ENCODE results near the gene SECTM1.

SECTM1 gene

GRCh38 chr17:82314012-82314726 lies 19.4 kb downstream of the SECTM1 start:
- TF ChIP-seq YY1 (IDR thresholded peaks at IDR 0.05; ENCODE audit: low read depth) (no peak), MAX (IDR thresholded peaks at IDR 0.05) (no peak), ZBTB7A (IDR thresholded peaks at IDR 0.05; ENCODE audit: low read depth) (no peak), RAD21 (IDR thresholded peaks at IDR 0.05; ENCODE audit: low read depth) (no peak), REST (IDR thresholded peaks at IDR 0.05; ENCODE audit: low read depth) (no peak), EGR1 (IDR thresholded peaks at IDR 0.05) (no peak)

- TF ChIP-seq EP300 (IDR thresholded peaks at IDR 0.05; ENCODE audit: borderline replicate concordance), result no peak
- no peak for TF ChIP-seq TEAD4 (IDR thresholded peaks at IDR 0.05)
- TF ChIP-seq RAD21 (IDR thresholded peaks at IDR 0.05; ENCODE audit: low read depth), result no peak
- no peak for TF ChIP-seq EGR1 (IDR thresholded peaks at IDR 0.05)
- no peak for TF ChIP-seq ZBTB7A (IDR thresholded peaks at IDR 0.05; ENCODE audit: low read depth)
- no peak for TF ChIP-seq CEBPB (IDR thresholded peaks at IDR 0.05)
- TF ChIP-seq TAF1 (IDR thresholded peaks at IDR 0.05; ENCODE audit: low read depth), result no peak
- TF ChIP-seq REST (IDR thresholded peaks at IDR 0.05; ENCODE audit: low read depth), result no peak
- TF ChIP-seq TCF12 (IDR thresholded peaks at IDR 0.05; ENCODE audit: low read depth), result no peak
Observed at GRCh38 chr17:82313195-82314011, 20.2 kb downstream of the SECTM1 start.

- TF ChIP-seq CEBPB (IDR thresholded peaks at IDR 0.05), result no peak
- no peak for TF ChIP-seq REST (IDR thresholded peaks at IDR 0.05; ENCODE audit: low read depth)
- TF ChIP-seq NFIC (IDR thresholded peaks at IDR 0.05), result no peak
- TF ChIP-seq USF1 (IDR thresholded peaks at IDR 0.05), result no peak
- no peak for TF ChIP-seq MAX (IDR thresholded peaks at IDR 0.05)
- no peak for TF ChIP-seq EP300 (IDR thresholded peaks at IDR 0.05; ENCODE audit: borderline replicate concordance)
- TF ChIP-seq FOXM1 (IDR thresholded peaks at IDR 0.05; ENCODE audit: borderline replicate concordance, low read depth), result no peak
- TF ChIP-seq YY1 (IDR thresholded peaks at IDR 0.05; ENCODE audit: low read depth), result no peak
- TF ChIP-seq CREB1 (IDR thresholded peaks at IDR 0.05; ENCODE audit: low read depth), result no peak
- no peak for TF ChIP-seq ZBTB7A (IDR thresholded peaks at IDR 0.05; ENCODE audit: low read depth)
- TF ChIP-seq TAF1 (IDR thresholded peaks at IDR 0.05; ENCODE audit: low read depth), result no peak
- no peak for TF ChIP-seq TEAD4 (IDR thresholded peaks at IDR 0.05)
- TF ChIP-seq TCF12 (IDR thresholded peaks at IDR 0.05; ENCODE audit: low read depth), result no peak
- no peak for TF ChIP-seq RAD21 (IDR thresholded peaks at IDR 0.05; ENCODE audit: low read depth)
Observed at GRCh38 chr17:82311971-82312370, 21.6 kb downstream of the SECTM1 start.

- TF ChIP-seq CREB1 (IDR thresholded peaks at IDR 0.05; ENCODE audit: low read depth) (no peak), USF1 (IDR thresholded peaks at IDR 0.05) (no peak), NFIC (IDR thresholded peaks at IDR 0.05) (no peak), TAF1 (IDR thresholded peaks at IDR 0.05; ENCODE audit: low read depth) (no peak), ZBTB7A (IDR thresholded peaks at IDR 0.05; ENCODE audit: low read depth) (no peak), REST (IDR thresholded peaks at IDR 0.05; ENCODE audit: low read depth) (no peak), CEBPB (IDR thresholded peaks at IDR 0.05) (no peak), MAX (IDR thresholded peaks at IDR 0.05) (no peak)
Observed at GRCh38 chr17:82310877-82311276, 22.7 kb downstream of the SECTM1 start.
